Breast epithelium (tissue), 4 donors: ENCODE data around the gene CD3D. TPM values are rescaled to one million over a fixed set of nuclear protein-coding genes. Genes with fewer than 3 reads are reported as not detected.

Source experiments
- DNase-seq, 2 donors: peaks; one replicate each; pipeline ENCODE4 v3.0.0-alpha.2; 2019; ENCODE audit warnings: low spot score in 2 of 2
- H3K27ac ChIP-seq, 2 donors: fragments of 200-600 bp; sonication (generic) in 1 of 2; one replicate each; pipeline ENCODE4 v1.5.1; 2016 to 2019; ENCODE audit warnings: mild to moderate bottlenecking in 1 of 2
- H3K27me3 ChIP-seq, 2 donors: fragments of 200-600 bp; sonication (generic) in 1 of 2; one replicate each; pipeline versions ENCODE4 v1.5.1 to v1.6.0; 2017 to 2019; ENCODE audit warnings: control low read depth in 1 of 2, mild to moderate bottlenecking in 1 of 2
- H3K36me3 ChIP-seq: fragments of 200-600 bp; one replicate; pipeline ENCODE4 v1.5.1; 2019
- H3K4me1 ChIP-seq, 2 donors: fragments of 200-600 bp; sonication (generic); one replicate each; pipeline ENCODE4 v1.5.1; 2016 to 2019; ENCODE audit warnings: control low read depth in 1 of 2
- H3K4me3 ChIP-seq, 3 donors: fragments of 200-600 bp; sonication (generic); 1 replicate in 2 of 3; 2 replicates in 1 of 3; pipeline ENCODE4 v1.5.1; 2016 to 2019; ENCODE audit warnings: mild to moderate bottlenecking in 3 of 3, moderate library complexity in 2 of 3
- H3K9me3 ChIP-seq, 2 donors: fragments of 200-600 bp; sonication (generic) in 1 of 2; one replicate each; pipeline ENCODE4 v1.5.1; 2016 to 2019; ENCODE audit warnings: control low read depth in 1 of 2
- POLR2A ChIP-seq: fragments of 450-650 bp; IDR thresholded peaks from one replicate; pipeline ENCODE4 v1.6.1; 2016; ENCODE audit warnings: antibody characterized with exemption, mild to moderate bottlenecking, moderate library complexity
- POLR2AphosphoS5 ChIP-seq, 3 donors: sonication (generic); formaldehyde crosslinking; IDR thresholded peaks; one replicate each; pipeline ENCODE4 v1.6.1; 2017; ENCODE audit warnings: antibody characterized with exemption in 3 of 3
- intact Hi-C: fragments of 100-400 bp; cut with DNase I; formaldehyde crosslinking; loops from one replicate; pipeline ENCODE4 v1.15.1; 2023; ENCODE audit warnings: low total_unique reads
- total RNA-seq, 3 donors: library from RNA; depleted of rRNA; stranded (reverse); fragments of >200 nt; gene quantifications; one replicate each; pipeline ENCODE4 v1.1.0, GENCODE V29; 2016
- TF ChIP-seq, protein P1 (sequence below), 3 donors: fragments of 450-650 bp; IDR thresholded peaks; one replicate each; pipeline ENCODE4 v1.5.1; 2016 to 2017; ENCODE audit warnings: antibody characterized with exemption in 3 of 3, mild to moderate bottlenecking in 3 of 3, moderate library complexity in 3 of 3

Gene CD3D
- total RNA-seq, 3 donors from 2014 or later: 2.6 to 4.8 (median 3.5) TPM

GRCh38 chr11:118349475-118349874 is 7.0 kb upstream of the CD3D start:
- H3K4me3 ChIP-seq: no peak overlapping the region
- no peak for DNase-seq
- H3K4me1 ChIP-seq: no peaks in the 10 kb centered on the region
- TF ChIP-seq, protein P1, sequence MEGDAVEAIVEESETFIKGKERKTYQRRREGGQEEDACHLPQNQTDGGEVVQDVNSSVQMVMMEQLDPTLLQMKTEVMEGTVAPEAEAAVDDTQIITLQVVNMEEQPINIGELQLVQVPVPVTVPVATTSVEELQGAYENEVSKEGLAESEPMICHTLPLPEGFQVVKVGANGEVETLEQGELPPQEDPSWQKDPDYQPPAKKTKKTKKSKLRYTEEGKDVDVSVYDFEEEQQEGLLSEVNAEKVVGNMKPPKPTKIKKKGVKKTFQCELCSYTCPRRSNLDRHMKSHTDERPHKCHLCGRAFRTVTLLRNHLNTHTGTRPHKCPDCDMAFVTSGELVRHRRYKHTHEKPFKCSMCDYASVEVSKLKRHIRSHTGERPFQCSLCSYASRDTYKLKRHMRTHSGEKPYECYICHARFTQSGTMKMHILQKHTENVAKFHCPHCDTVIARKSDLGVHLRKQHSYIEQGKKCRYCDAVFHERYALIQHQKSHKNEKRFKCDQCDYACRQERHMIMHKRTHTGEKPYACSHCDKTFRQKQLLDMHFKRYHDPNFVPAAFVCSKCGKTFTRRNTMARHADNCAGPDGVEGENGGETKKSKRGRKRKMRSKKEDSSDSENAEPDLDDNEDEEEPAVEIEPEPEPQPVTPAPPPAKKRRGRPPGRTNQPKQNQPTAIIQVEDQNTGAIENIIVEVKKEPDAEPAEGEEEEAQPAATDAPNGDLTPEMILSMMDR (IDR thresholded peaks at IDR 0.05): no peak
- TF ChIP-seq POLR2A: no peak
- no peak for TF ChIP-seq POLR2AphosphoS5 (IDR thresholded peaks at IDR 0.05)
- H3K27me3 ChIP-seq: peaks cover 0 to 8% of the 10 kb centered on the region in 2 donors
- H3K9me3 ChIP-seq: no peaks in the 10 kb centered on the region
- intact Hi-C loops: no loop called here
- H3K36me3 ChIP-seq: no peaks in the 10 kb centered on the region
- H3K27ac ChIP-seq: no peak overlapping the region

DNA sequence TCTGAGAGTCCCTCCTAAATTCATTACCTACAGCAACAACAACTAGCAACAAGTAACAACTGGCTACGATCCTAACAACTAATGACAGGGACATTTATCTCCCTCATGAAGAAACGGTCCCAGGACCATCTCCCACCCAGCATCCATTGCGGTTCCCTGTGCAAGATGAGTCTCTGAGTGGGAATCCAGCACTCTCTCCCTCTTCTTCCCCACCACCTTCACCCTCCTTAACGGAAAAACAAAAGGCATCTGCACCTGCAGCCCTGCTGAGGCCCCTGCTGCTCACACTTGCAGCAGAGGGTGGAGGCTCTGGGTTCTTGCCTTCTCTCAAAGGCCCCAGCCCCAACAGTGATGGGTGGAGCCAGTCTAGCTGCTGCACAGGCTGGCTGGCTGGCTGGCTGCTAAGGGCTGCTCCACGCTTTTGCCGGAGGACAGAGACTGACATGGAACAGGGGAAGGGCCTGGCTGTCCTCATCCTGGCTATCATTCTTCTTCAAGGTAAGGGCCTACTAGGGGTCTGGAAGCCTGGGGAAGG is 1.5 kb upstream of the CD3D start, which contains the start of gene CD3G:
Gene CD3G (plus strand): TSS at position 364 of the 535 bp plus-strand sequence. CDS start 80 bp downstream, at position 444.
- intact Hi-C loops: no loop called here
- DNase-seq: no peak
- H3K4me1 ChIP-seq: no peaks in the 10 kb centered on the region
- H3K36me3 ChIP-seq: no peaks in the 10 kb centered on the region
- H3K9me3 ChIP-seq: no peaks in the 10 kb centered on the region
- H3K27me3 ChIP-seq: peaks cover 0 to 12% of the 10 kb centered on the region in 2 donors
- H3K4me3 ChIP-seq: peak within 1 kb of the TSS in 1 of 3 donors; percentile 13
- TF ChIP-seq POLR2A (no peak), POLR2AphosphoS5 (IDR thresholded peaks at IDR 0.05) (no peak)
- TF ChIP-seq, protein P1 (IDR thresholded peaks at IDR 0.05): no peak
- no peak within 1 kb of the TSS for H3K27ac ChIP-seq

DNA sequence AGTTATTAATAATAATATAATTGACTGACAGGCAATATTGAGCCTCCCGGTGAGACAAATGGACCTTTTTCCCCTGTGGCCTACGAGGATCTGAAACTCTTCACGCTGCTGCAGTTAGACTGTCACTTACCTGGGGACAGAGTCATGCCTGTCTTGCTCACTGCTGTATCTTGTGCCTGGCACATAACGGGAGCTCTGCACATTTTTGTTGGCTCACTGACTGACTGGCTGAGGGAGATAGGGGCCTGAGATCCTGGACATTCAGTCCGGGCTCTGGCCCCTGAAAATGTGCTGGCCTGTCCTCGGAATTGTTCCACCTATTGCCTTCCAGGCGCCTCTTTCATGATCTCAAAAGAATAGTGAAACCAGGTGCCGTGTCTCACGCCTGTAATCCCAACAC is 743 bp upstream of the CD3D start:
- DNase-seq: no peak
- TF ChIP-seq POLR2AphosphoS5 (IDR thresholded peaks at IDR 0.05) (no peak), POLR2A (no peak)
- TF ChIP-seq, protein P1 (IDR thresholded peaks at IDR 0.05): no peak
- Histone ChIP-seq H3K9me3 (no peaks in the 10 kb centered on the region), H3K36me3 (no peaks in the 10 kb centered on the region), H3K27ac (no peak overlapping the region), H3K4me3 (no peak overlapping the region), H3K4me1 (no peaks in the 10 kb centered on the region), H3K27me3 (peaks cover 0 to 11% of the 10 kb centered on the region in 2 donors)
- intact Hi-C loops: no loop called here

DNA sequence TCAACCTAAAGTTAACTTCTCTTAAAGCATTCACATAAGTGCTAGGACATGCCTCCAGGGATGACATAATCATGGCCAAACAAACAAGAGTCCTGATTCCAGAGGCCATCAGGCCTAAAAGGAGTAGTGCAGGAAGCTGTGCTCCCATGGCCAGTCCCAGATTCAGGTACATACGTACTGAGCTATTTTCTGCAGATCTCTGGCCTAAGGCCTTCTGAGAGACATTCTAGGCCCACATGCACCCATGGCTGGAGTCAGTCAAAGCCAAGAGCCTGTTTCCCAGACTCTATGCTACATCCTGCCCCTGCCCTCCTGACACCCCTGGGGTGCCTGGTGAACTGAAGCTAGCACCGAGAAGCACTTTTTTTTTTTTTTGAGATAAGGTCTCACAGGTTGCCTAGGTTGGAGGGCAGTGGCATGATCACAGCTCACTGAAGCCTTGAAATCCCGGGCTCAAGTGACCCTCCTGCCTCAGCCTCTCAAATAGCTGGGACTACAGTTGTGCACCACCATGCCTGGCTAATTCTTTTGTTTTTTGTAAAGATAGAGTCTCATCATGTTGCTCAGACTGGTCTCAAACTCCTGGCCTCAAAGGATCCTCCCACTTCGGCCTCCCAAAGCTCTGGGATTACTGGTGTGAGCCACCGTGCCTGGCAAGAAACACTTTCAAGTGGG is 553 bp downstream of the CD3D start:
- peak overlapping the region in 1 of 3 donors; percentile 20 for H3K4me3 ChIP-seq
- no peak overlapping the region for H3K27ac ChIP-seq
- DNase-seq: no peak
- no peaks in the 10 kb centered on the region for H3K36me3 ChIP-seq
- H3K9me3 ChIP-seq: no peaks in the 10 kb centered on the region
- TF ChIP-seq POLR2AphosphoS5 (IDR thresholded peaks at IDR 0.05): no peak
- TF ChIP-seq POLR2A: no peak
- no peaks in the 10 kb centered on the region for H3K4me1 ChIP-seq
- intact Hi-C loops: no loop called here
- peaks cover 0 to 4% of the 10 kb centered on the region in 2 donors for H3K27me3 ChIP-seq

- intact Hi-C loops: no loop called here
- no peak for DNase-seq
- no peak for TF ChIP-seq POLR2A
- TF ChIP-seq, protein P1 (IDR thresholded peaks at IDR 0.05): no peak
- no peak for TF ChIP-seq POLR2AphosphoS5 (IDR thresholded peaks at IDR 0.05)
Observed at GRCh38 chr11:118341261-118341660, 1.2 kb downstream of the CD3D start.

More at GRCh38 chr11:118341261-118341660, 1.2 kb downstream of the CD3D start:
- Histone ChIP-seq H3K4me3 (peak overlapping the region in 1 of 3 donors; percentile 20), H3K36me3 (no peaks in the 10 kb centered on the region), H3K4me1 (no peaks in the 10 kb centered on the region), H3K27ac (no peak overlapping the region), H3K27me3 (peaks cover 0 to 4% of the 10 kb centered on the region in 2 donors), H3K9me3 (no peaks in the 10 kb centered on the region)
